Activated CD8-positive, alpha-beta T cell treated with anti-CD3 and anti-CD28 coated beads, Interleukin-2, amount 10 ng/mL, durations not matched to agents 7 days and 5 days (primary cell): ENCODE data around the gene ENTHD1. TPM values are rescaled to one million over a fixed set of nuclear protein-coding genes. Genes with fewer than 3 reads are reported as not detected.
"Not testable (repeated sequence)": the region's sequence is repeated elsewhere in the genome, so short reads cannot be mapped to it uniquely, and the experiment has no call there.

Experiments used
- ATAC-seq: fragments of 150-1000 bp; cut with Tn5 transposase; one replicate; pipeline ENCODE4 v1.10.0; 2021; ENCODE audit warnings: moderate library complexity
- CTCF ChIA-PET: fragments of 350-600 bp; sonication (Branson Sonifier 250); formaldehyde crosslinking; loops from one replicate; lab custom pipeline; 2021; ENCODE audit warnings: antibody characterized with exemption; lab: Charles Lee
- POLR2A ChIA-PET: fragments of 350-600 bp; sonication (Branson Sonifier 250); formaldehyde crosslinking; loops from one replicate; lab custom pipeline; 2021; ENCODE audit warnings: antibody characterized with exemption; lab: Charles Lee
- DNase-seq: peaks from one replicate; pipeline ENCODE4 v3.0.0-alpha.2; 2020
- H3K27ac Mint-ChIP-seq: one replicate; pipeline ENCODE4 v1.8.0; 2021; ENCODE audit warnings: mild to moderate bottlenecking, mixed read lengths
- H3K27me3 Mint-ChIP-seq: one replicate; pipeline ENCODE4 v1.8.0; 2021; ENCODE audit warnings: low read depth, mixed read lengths
- H3K36me3 Mint-ChIP-seq: one replicate; pipeline ENCODE4 v1.8.0; 2021; ENCODE audit warnings: low read depth, mixed read lengths
- H3K4me1 Mint-ChIP-seq: one replicate; pipeline ENCODE4 v1.8.0; 2021; ENCODE audit warnings: low read depth, mixed read lengths
- H3K4me3 Mint-ChIP-seq: one replicate; pipeline ENCODE4 v1.8.0; 2021; ENCODE audit warnings: mild to moderate bottlenecking, mixed read lengths
- H3K9me3 Mint-ChIP-seq: one replicate; pipeline ENCODE4 v1.8.0; 2022; ENCODE audit warnings: mixed read lengths; ENCODE audit not compliant: insufficient read depth
- total RNA-seq, 2 experiments: library from RNA; stranded (reverse); gene quantifications; one replicate each; pipeline ENCODE4 v1.2.3, GENCODE V29; 2021

ENTHD1 gene
- total RNA-seq, 2 experiments from 2014 or later = 0.11 TPM; not detected in 1

DNA sequence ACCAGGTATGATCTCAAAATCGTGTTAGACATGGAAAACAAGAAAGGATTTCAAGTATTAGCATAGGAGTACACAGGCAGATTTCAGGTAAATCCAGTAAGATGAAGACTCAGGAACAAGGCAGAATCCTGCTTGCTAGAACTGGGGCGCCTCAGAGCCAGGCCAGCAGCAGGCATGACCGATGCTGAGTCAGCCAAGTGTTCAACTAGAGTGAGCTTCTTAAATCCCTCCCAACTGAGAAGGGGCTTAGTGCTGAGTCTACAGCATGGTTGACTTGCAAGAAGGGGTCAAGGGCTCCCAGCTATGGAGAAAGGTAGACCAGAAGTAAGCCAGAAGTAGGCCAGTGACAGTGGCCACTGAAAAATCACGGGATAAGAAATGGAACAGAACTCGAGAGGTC is 19.8 kb upstream of the ENTHD1 start:
- Mint-ChIP-seq H3K4me1 (peaks cover 93% of the 10 kb centered on the region), H3K4me3 (peak overlapping the region; percentile 95), H3K9me3 (no peaks in the 10 kb centered on the region), H3K27ac (peak overlapping the region; percentile 97), H3K27me3 (no peaks in the 10 kb centered on the region), H3K36me3 (peaks cover 81% of the 10 kb centered on the region)
- DNase-seq (peak; percentile 31), ATAC-seq (no peak)
- ChIA-PET CTCF (interaction anchor here (1.2 to 16.0 kb wide), 4 partner anchors 12 to 354 kb away, joined by 3 to 242 read pairs (median 8); no protein-coding TSS in a partner anchor), POLR2A (interaction anchor here (1.0 to 17.3 kb wide), 5 partner anchors 7 to 131 kb away, joined by 4 to 412 read pairs (median 43); partner anchors contain the start of gene GRAP2)

DNA sequence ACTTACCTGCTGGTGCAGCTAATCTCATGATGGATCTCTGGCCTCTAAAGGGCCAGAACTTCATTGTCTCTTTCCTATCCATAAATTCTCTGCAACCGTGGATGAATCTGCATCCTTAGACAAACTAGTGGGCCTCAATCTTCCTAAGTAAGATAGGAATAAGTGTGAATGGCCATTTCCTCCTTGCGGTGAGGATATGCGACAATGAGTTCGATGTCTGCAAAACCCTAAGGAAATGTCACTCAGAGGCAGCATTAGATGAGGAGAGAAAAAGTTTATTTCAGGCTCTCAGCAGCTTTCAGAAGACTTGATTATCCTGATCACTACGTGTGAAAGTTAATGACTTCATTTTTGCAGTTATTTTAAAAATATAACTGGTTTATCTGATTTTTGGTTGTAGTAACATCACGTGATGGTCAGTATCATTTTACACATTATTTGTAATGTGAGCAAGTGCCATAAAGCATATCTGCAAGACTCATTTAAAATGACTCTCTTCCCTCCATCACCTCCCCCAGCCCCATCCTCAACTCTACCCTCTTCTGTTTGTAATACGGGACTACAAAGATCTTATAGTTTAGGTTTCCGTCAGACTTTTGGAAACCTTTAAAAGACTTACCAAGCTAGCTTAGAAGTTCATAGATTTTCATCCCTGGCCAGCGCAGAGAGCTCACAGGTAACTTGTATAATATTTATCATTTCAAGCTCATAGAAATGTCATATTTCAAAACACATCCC is 17.5 kb upstream of the ENTHD1 start:
- ATAC-seq = no peak
- DNase-seq = peak; percentile 52
- Mint-ChIP-seq H3K4me1 (peaks cover 90% of the 10 kb centered on the region), H3K27ac (peak overlapping the region; percentile 97), H3K4me3 (peak overlapping the region; percentile 95), H3K9me3 (no peaks in the 10 kb centered on the region), H3K27me3 (no peaks in the 10 kb centered on the region), H3K36me3 (peaks cover 78% of the 10 kb centered on the region)
- ChIA-PET POLR2A (interaction anchor here (0.9 to 17.3 kb wide), 7 partner anchors 5 to 592 kb away, joined by 3 to 412 read pairs (median 7); partner anchors contain the start of gene GRAP2), CTCF (interaction anchor here (1.0 to 16.0 kb wide), 5 partner anchors 10 to 113 kb away, joined by 3 to 242 read pairs (median 9); no protein-coding TSS in a partner anchor)

DNA sequence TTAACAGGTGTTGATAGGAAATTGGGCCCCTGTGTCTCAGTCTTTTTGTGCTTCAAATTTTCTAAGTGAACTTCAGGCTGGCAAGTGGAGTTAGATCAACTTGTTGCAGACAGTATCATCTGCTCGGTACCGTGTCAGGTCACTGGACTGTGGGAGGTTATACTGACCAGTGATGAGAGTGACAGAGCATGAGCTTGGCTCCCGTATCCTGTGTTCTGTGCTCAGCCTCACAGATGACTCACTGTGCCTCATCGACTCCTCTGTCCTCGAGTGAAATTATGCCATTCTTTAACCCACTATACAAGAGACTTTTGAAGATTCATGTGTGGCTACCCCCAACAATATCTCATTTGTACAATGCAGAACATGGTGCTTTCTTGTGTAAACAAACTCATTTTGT is 15.2 kb upstream of the ENTHD1 start:
- DNase-seq (peak; percentile 60), ATAC-seq (peak; percentile 34)
- H3K27me3 Mint-ChIP-seq = no peaks in the 10 kb centered on the region
- peaks cover 72% of the 10 kb centered on the region for H3K4me1 Mint-ChIP-seq
- H3K27ac Mint-ChIP-seq = peak overlapping the region; percentile 97
- H3K36me3 Mint-ChIP-seq = peaks cover 82% of the 10 kb centered on the region
- H3K4me3 Mint-ChIP-seq = peak overlapping the region; percentile 95
- no peaks in the 10 kb centered on the region for H3K9me3 Mint-ChIP-seq
- CTCF ChIA-PET = interaction anchor here (0.8 to 16.0 kb wide), 9 partner anchors 9 to 374 kb away, joined by 3 to 242 read pairs (median 6); no protein-coding TSS in a partner anchor
- POLR2A ChIA-PET = interaction anchor here (0.9 to 17.3 kb wide), 6 partner anchors 6 to 269 kb away, joined by 3 to 412 read pairs (median 10); partner anchors contain the start of genes GRAP2 and TNRC6B

DNA sequence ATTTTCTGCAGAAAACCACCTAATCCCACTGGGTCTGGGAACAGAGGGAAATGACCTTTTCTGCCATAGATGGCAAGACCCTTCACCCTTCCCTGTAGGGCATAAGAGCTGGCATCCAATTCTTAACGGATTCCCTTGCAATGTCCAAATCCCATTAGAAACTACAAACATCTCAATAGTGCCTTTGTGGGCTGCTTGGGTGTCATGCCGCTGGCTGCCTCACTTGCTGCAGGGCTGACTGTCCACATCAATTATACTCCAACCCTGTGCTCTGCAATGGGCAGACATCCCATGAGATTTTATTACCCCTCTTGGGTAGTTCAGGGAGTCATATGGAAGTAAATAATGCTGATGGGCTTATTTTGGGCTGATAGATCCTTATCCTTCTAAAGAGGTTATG is 14.6 kb upstream of the ENTHD1 start:
- DNase-seq (peak; percentile 46), ATAC-seq (peak; percentile 9)
- Mint-ChIP-seq H3K4me3 (peak overlapping the region; percentile 95), H3K27ac (peak overlapping the region; percentile 97), H3K4me1 (peaks cover 66% of the 10 kb centered on the region), H3K27me3 (no peaks in the 10 kb centered on the region), H3K9me3 (no peaks in the 10 kb centered on the region), H3K36me3 (peaks cover 82% of the 10 kb centered on the region)
- ChIA-PET POLR2A (interaction anchor here (0.8 to 17.3 kb wide), 7 partner anchors 7 to 269 kb away, joined by 3 to 412 read pairs (median 7); partner anchors contain the start of genes GRAP2 and TNRC6B), CTCF (interaction anchor here (0.9 to 16.0 kb wide), 7 partner anchors 9 to 373 kb away, joined by 3 to 242 read pairs (median 7); no protein-coding TSS in a partner anchor)

DNA sequence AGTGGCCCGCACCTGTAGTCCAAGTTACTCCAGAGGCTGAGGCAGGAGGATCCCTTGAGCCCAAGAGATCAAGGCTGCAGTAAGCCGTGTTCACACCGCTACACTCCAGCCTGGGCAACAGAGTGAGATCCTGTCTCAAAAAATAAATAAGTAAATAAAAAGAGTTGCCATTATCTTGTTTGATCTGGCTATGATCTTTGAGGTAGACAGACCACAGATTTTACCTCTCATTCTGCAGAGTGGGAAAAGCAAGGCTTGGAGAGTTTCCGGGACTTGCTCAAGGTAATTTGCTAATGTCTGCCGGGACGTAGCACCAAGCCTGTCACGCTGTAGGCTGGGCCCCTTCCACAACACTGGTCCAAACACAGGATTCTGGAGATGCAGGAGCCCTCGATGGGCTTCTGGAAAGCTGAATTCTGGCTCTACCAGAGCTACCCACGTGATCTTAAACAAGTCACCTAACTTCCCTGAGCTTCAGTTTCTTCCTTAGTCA is 14.1 kb upstream of the ENTHD1 start:
- H3K4me1 Mint-ChIP-seq = peaks cover 61% of the 10 kb centered on the region
- peak overlapping the region; percentile 97 for H3K27ac Mint-ChIP-seq
- no peaks in the 10 kb centered on the region for H3K9me3 Mint-ChIP-seq
- H3K36me3 Mint-ChIP-seq = peaks cover 83% of the 10 kb centered on the region
- ChIA-PET CTCF (interaction anchor here (0.9 to 16.0 kb wide), 5 partner anchors 10 to 373 kb away, joined by 3 to 242 read pairs (median 40); no protein-coding TSS in a partner anchor), POLR2A (interaction anchor here (0.8 to 17.3 kb wide), 5 partner anchors 8 to 270 kb away, joined by 4 to 412 read pairs (median 13); partner anchors contain the start of gene TNRC6B)
- H3K4me3 Mint-ChIP-seq = peak overlapping the region; percentile 95
- H3K27me3 Mint-ChIP-seq = no peaks in the 10 kb centered on the region
- DNase-seq = peak; percentile 50
- ATAC-seq = peak; percentile 12

DNA sequence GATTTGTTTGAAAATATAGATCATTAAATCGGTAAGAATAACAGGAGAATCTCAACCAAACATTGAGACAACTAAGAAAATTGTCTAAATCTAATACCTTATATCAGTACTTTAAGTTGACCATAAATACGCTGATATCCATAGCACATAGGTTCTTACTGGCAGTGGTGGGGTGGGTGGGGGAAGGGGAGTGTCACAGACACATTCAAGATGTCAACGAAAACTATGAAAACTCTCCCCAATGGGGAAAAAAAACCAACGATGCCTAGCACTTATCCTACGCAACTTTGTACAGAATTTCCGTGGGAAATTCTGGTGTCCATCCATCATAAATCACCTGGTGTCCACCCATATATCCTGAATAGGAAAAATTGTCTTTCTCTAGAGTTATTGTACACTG is 13.5 kb upstream of the ENTHD1 start:
- peak; percentile 68 for DNase-seq
- Mint-ChIP-seq H3K27ac (peak overlapping the region; percentile 97), H3K27me3 (no peaks in the 10 kb centered on the region), H3K4me3 (peak overlapping the region; percentile 95), H3K36me3 (peaks cover 81% of the 10 kb centered on the region), H3K4me1 (peaks cover 55% of the 10 kb centered on the region), H3K9me3 (no peaks in the 10 kb centered on the region)
- CTCF ChIA-PET = interaction anchor here (2.1 to 16.0 kb wide), 4 partner anchors 10 to 118 kb away, joined by 8 to 242 read pairs (median 50); no protein-coding TSS in a partner anchor
- POLR2A ChIA-PET = interaction anchor here (0.8 to 17.3 kb wide), 6 partner anchors 8 to 270 kb away, joined by 4 to 412 read pairs (median 8); partner anchors contain the start of gene TNRC6B
- ATAC-seq = no peak

DNA sequence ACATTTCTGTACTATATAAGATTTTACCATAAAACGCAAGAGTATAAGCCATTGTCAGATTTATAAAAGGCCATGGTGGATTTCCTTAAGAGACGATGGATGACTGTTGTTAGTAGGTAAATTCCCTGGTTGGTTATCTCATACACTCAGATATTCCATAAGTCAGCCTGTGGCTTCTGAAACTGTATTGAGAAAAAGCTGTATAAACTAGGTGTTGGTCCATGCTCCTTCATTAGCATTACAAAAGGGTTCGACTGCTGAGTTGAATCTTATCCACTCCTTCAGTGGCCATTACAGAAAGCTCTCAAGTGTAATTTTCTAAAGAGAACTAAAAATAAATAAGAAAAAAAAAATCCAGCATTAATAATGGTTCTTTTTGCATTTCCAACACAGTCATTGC is 12.6 kb upstream of the ENTHD1 start:
- DNase-seq = no peak
- no peak for ATAC-seq
- Mint-ChIP-seq H3K27ac (peak overlapping the region; percentile 97), H3K4me1 (peaks cover 47% of the 10 kb centered on the region), H3K9me3 (no peaks in the 10 kb centered on the region), H3K36me3 (peaks cover 81% of the 10 kb centered on the region), H3K4me3 (peak overlapping the region; percentile 95), H3K27me3 (no peaks in the 10 kb centered on the region)
- ChIA-PET POLR2A (interaction anchor here (0.9 to 17.3 kb wide), 7 partner anchors 9 to 138 kb away, joined by 3 to 412 read pairs (median 4); no protein-coding TSS in a partner anchor), CTCF (interaction anchor here (1.5 to 16.0 kb wide), 6 partner anchors 8 to 119 kb away, joined by 4 to 242 read pairs (median 8); no protein-coding TSS in a partner anchor)

DNA sequence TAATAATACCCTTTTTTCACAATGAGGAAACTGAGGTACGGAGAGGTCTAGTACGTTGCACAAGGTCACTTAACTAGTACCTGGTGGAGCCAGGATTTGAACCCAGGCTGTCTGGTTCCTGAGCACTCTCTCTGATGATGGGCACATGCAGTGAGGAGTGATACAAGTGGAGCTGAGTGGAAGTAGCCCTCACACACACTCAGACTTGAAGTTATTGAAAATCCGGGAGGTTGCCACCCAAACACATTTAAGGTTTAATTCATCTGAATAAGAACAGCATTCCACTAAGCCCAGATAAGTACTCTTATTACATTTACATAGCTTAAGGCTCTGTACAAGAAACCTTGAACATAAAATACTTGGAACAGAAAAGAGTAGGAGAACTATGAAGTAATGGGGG is 12.1 kb upstream of the ENTHD1 start:
- Mint-ChIP-seq H3K4me3 (peak overlapping the region; percentile 95), H3K4me1 (peaks cover 42% of the 10 kb centered on the region), H3K9me3 (no peaks in the 10 kb centered on the region), H3K27ac (peak overlapping the region; percentile 97), H3K27me3 (no peaks in the 10 kb centered on the region), H3K36me3 (peaks cover 80% of the 10 kb centered on the region)
- no peak for ATAC-seq
- ChIA-PET POLR2A (interaction anchor here (0.9 to 17.3 kb wide), 6 partner anchors 10 to 104 kb away, joined by 3 to 412 read pairs (median 4); no protein-coding TSS in a partner anchor), CTCF (interaction anchor here (1.3 to 16.0 kb wide), 7 partner anchors 8 to 119 kb away, joined by 3 to 242 read pairs (median 7); no protein-coding TSS in a partner anchor)
- DNase-seq = peak; percentile 52

DNA sequence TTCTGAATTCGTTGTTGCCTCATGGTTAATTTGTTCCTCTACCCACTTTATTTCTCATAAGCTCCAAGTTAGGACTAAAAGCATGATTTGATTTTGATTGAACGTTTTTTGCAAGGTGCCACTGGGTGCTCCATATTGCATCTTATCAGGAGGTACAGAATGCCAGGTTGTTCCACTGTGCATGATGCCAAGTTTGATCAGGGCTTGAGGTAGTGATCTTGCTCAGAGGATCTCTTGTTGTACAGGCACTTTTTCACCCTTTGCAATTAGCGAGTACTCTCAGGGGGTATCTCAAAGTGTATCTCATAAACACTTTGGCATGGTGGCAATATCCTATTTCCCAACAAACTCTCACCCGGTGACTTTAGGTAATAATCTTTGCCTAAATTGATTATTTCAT is 11.3 kb upstream of the ENTHD1 start:
- Mint-ChIP-seq H3K4me1 (peaks cover 38% of the 10 kb centered on the region), H3K36me3 (peaks cover 78% of the 10 kb centered on the region), H3K4me3 (peak overlapping the region; percentile 95), H3K27me3 (no peaks in the 10 kb centered on the region), H3K9me3 (no peaks in the 10 kb centered on the region), H3K27ac (peak overlapping the region; percentile 97)
- CTCF ChIA-PET = interaction anchor here (1.3 to 16.0 kb wide), 6 partner anchors 8 to 120 kb away, joined by 3 to 242 read pairs (median 6); no protein-coding TSS in a partner anchor
- ATAC-seq (no peak), DNase-seq (no peak)
- POLR2A ChIA-PET = interaction anchor here (1.3 to 17.3 kb wide), 4 partner anchors 10 to 105 kb away, joined by 3 to 412 read pairs (median 84); no protein-coding TSS in a partner anchor

DNA sequence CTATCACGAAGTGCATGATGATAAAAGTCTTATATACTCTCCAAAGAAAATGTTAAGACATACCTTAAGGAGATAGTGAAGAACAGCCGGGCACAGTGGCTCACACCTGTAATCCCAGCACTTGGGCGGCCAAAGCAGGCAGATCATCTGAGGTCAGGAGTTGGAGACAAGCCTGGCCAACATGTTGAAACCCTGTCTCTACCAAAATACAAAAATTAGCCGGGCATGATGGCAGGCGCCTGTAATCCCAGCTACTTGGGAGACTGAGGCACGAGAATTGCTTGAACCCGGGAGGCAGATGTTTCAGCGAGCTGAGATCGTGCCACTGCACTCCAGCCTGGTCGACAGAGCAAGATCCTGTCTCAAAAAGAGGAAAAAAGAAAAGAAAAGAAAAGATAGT is 10.5 kb upstream of the ENTHD1 start:
- peak overlapping the region; percentile 97 for H3K27ac Mint-ChIP-seq
- peak overlapping the region; percentile 95 for H3K4me3 Mint-ChIP-seq
- ChIA-PET CTCF (interaction anchor here (0.6 to 16.0 kb wide), 5 partner anchors 13 to 356 kb away, joined by 3 to 242 read pairs (median 7); no protein-coding TSS in a partner anchor), POLR2A (interaction anchor here (0.7 to 17.3 kb wide), 3 partner anchors 11 to 1049 kb away, joined by 3 to 412 read pairs (median 166); no protein-coding TSS in a partner anchor)
- peaks cover 35% of the 10 kb centered on the region for H3K4me1 Mint-ChIP-seq
- H3K36me3 Mint-ChIP-seq = peaks cover 70% of the 10 kb centered on the region
- H3K27me3 Mint-ChIP-seq, DNase-seq, ATAC-seq, H3K9me3 Mint-ChIP-seq: not testable (repeated sequence)
